Stomach (tissue), 9 donors: ENCODE results near the gene IFNB1. TPM values are rescaled to one million over a fixed set of nuclear protein-coding genes. Genes with fewer than 3 reads are reported as not detected.

Source experiments
- DNase-seq, 2 donors: peaks; one replicate each; pipeline versions ENCODE4 v3.0.0 to v3.0.0-alpha.2; 2013 to 2019
- H3K27ac ChIP-seq, 5 donors: fragments of 200-600 bp in 4 of 5; sonication (generic) in 4 of 5; one replicate each; pipeline ENCODE4 v1.5.1; 2013 to 2019; ENCODE audit warnings: mild to moderate bottlenecking in 1 of 5, moderate library complexity in 1 of 5
- H3K27me3 ChIP-seq, 3 donors: fragments of 200-600 bp; sonication (generic); one replicate each; pipeline ENCODE4 v1.5.1; 2017 to 2019; ENCODE audit warnings: mixed run types in 1 of 3
- H3K36me3 ChIP-seq, 4 donors: fragments of 200-600 bp; sonication (generic); 1 replicate in 3 of 4; 2 replicates in 1 of 4; pipeline ENCODE4 v1.5.1; 2016 to 2019
- H3K4me1 ChIP-seq, 4 donors: fragments of 200-600 bp; sonication (generic); one replicate each; pipeline ENCODE4 v1.5.1; 2016 to 2019
- H3K4me3 ChIP-seq, 4 donors: fragments of 200-600 bp; sonication (generic) in 3 of 4; one replicate each; pipeline ENCODE4 v1.5.1; 2016 to 2019; ENCODE audit warnings: mild to moderate bottlenecking in 1 of 4
- H3K9me3 ChIP-seq, 4 donors: fragments of 200-600 bp; sonication (generic); one replicate each; pipeline ENCODE4 v1.5.1; 2016 to 2019
- CTCF ChIP-seq, 7 experiments: fragments of 450-650 bp in 4 of 7; fragments of 200-600 bp in 3 of 7; sonication (generic) in 3 of 7; IDR thresholded peaks; one replicate each; pipeline ENCODE4 v1.5.1; 2016 to 2019; ENCODE audit warnings: antibody characterized with exemption in 7 of 7, control low read depth in 2 of 7, mild to moderate bottlenecking in 1 of 7
- EP300 ChIP-seq: sonication (generic); formaldehyde crosslinking; IDR thresholded peaks from one replicate; pipeline ENCODE4 v1.6.1; 2017; ENCODE audit warnings: antibody characterized with exemption
- POLR2A ChIP-seq, 4 donors: fragments of 450-650 bp; IDR thresholded peaks; one replicate each; pipeline ENCODE4 v1.6.1; 2016; ENCODE audit warnings: antibody characterized with exemption in 4 of 4, control low read depth in 2 of 4, mild to moderate bottlenecking in 1 of 4, moderate library complexity in 1 of 4
- POLR2AphosphoS5 ChIP-seq, 3 donors: sonication (generic); formaldehyde crosslinking; IDR thresholded peaks; one replicate each; pipeline ENCODE4 v1.6.1; 2016; ENCODE audit warnings: antibody characterized with exemption in 3 of 3
- WGBS, 5 donors: extraction: QIAGEN DNeasy Blood & Tissue Kit in 3 of 5; methylation state at CpG; one replicate each; pipeline versions ENCODE4 v1.1.5 to v1.1.7; 2013 to 2018; 5-methylcytosine and 5-hydroxymethylcytosine counted together
- intact Hi-C: fragments of 100-400 bp; cut with DNase I; formaldehyde crosslinking; loops from one replicate; pipeline ENCODE4 v1.15.1; 2023; ENCODE audit warnings: low total_unique reads
- polyA plus RNA-seq, 3 donors: library from polyadenylated mRNA; stranded (reverse); fragments of 200-250 nt; gene quantifications; one replicate each; pipeline ENCODE4 v1.2.3, GENCODE V29; 2013
- total RNA-seq, 5 donors: library from RNA; depleted of rRNA; stranded (reverse); fragments of >200 nt; gene quantifications; one replicate each; pipeline versions ENCODE4 v1.1.0 to v1.2.3, GENCODE V29; 2014 to 2016
- donor health status: healthy with polysubstance abuse.
- donor health status: Bipolar disorder and iron deficiency.
- donor health status: healthy.

Gene IFNB1
- total and polyA plus RNA-seq, 8 donors, result not detected

GRCh38 chr9:21097817-21098216, 20.1 kb upstream of the IFNB1 start:
- intact Hi-C loops, result no loop called here
- WGBS, 5 donors, result 80 to 87% (median 85%) methylated on average over 2 of the region's 2 CpGs
- H3K36me3 ChIP-seq, result no peaks in the 10 kb centered on the region

DNA sequence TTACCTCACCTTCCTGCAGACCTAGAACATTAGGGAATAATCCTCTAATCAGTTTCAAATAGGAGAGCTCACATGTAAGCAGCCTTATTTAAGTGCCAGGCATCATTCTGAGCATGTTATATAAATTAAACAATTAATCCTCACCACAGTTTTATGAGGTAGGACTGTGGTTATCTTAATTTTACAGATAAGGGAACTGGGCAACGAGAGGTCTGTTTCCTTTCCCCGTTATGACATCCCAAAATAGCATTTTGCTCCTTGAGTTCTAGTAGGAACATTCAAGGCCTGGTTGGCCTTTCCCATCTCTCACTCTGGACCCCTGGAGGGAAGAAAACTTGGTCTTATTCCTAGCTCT, 19.1 kb upstream of the IFNB1 start:
- Histone ChIP-seq H3K27me3 (no peaks in the 10 kb centered on the region), H3K4me3 (peak overlapping the region in 1 of 4 donors; percentile 23), H3K4me1 (peaks cover 4 to 18% (median 13%) of the 10 kb centered on the region in 4 donors), H3K27ac (peak overlapping the region in 3 of 5 donors; percentile 34 to 71 (median 38)), H3K9me3 (no peaks in the 10 kb centered on the region), H3K36me3 (no peaks in the 10 kb centered on the region)
- intact Hi-C loops, result no loop called here
- TF ChIP-seq POLR2AphosphoS5 (IDR thresholded peaks at IDR 0.05) (no peak), EP300 (no peak), POLR2A (IDR thresholded peaks at IDR 0.05) (no peak), CTCF (IDR thresholded peaks at IDR 0.05) (no peak)
- DNase-seq, result no peak
- WGBS, 5 donors, result 18 to 35% (median 22%) methylated on average over 2 of the region's 2 CpGs

More at GRCh38 chr9:21097817-21098216, 20.1 kb upstream of the IFNB1 start:
- H3K9me3 ChIP-seq, result no peaks in the 10 kb centered on the region
- TF ChIP-seq POLR2A (IDR thresholded peaks at IDR 0.05) (no peak), EP300 (no peak), CTCF (IDR thresholded peaks at IDR 0.05) (no peak), POLR2AphosphoS5 (IDR thresholded peaks at IDR 0.05) (no peak)
- H3K4me1 ChIP-seq, result peaks cover 4 to 18% (median 13%) of the 10 kb centered on the region in 4 donors
- H3K4me3 ChIP-seq, result no peak overlapping the region
- no peaks in the 10 kb centered on the region for H3K27me3 ChIP-seq
- no peak overlapping the region for H3K27ac ChIP-seq
- no peak for DNase-seq

DNA sequence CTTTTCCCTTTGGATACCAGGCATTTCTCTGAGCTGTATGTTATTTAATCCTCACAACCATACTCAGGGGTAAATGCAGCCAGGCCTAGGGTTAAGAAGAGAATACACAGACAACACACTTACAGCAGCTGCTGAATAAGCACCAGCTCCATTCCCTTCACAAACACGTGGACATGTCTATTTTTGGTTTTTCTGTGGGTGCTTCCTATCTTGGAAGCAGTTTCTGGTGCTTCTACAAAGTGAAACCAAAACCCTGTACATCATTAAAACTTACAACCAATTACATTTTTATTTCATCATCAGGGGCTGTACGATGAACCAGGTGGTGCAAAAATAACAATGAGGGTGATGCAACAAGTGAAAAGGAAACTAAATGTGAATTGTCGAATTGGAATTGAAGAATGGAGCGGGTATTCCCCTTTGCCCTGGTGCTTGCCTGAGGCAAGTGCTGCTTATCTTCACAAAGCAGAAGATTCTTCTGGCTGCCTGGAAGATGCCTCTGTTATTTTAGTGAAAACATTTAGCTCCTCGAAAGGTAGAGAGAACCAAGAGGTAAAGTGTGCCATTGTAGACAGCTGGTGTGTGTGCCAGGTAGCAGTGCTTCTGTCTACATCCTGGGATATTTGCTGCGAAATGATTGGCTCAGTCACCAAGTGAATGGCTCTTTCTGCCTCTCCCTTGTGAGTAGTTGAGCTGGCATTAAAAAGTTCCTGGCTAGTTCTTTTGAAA, 18.6 kb upstream of the IFNB1 start:
- peak in 1 of 3 donors; percentile 34 for TF ChIP-seq POLR2AphosphoS5 (IDR thresholded peaks at IDR 0.05)
- TF ChIP-seq POLR2A (IDR thresholded peaks at IDR 0.05), result no peak
- WGBS, 5 donors, result 34 to 61% (median 49%) methylated on average over 6 of the region's 6 CpGs
- Histone ChIP-seq H3K4me1 (peaks cover 4 to 18% (median 13%) of the 10 kb centered on the region in 4 donors), H3K27me3 (no peaks in the 10 kb centered on the region), H3K4me3 (peak overlapping the region; percentile 15 to 29 (median 22)), H3K9me3 (no peaks in the 10 kb centered on the region), H3K27ac (peak overlapping the region in 4 of 5 donors; percentile 34 to 71 (median 50)), H3K36me3 (no peaks in the 10 kb centered on the region)
- DNase-seq, result peak in 1 of 2 donors; percentile 41
- intact Hi-C loops, result no loop called here

DNA sequence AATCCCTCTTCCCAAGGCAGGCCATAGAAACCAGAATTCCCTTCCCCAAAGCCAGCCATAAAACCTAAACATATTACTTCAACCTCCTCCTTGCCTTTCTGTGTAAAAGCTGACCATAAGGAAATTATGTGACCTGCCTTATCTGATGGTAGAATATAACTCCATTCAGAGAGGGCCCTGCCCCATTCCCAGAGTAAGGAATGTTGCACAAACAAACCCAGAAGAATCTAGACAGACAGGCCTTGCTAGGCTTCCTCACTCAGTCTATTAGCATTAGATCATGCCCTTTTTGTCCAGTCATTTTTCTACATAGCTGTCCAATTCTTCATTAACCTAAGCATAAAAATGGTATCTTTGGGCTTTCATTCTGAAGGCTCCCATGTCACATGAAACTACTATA, 17.8 kb upstream of the IFNB1 start:
- TF ChIP-seq POLR2A (IDR thresholded peaks at IDR 0.05), result no peak
- no peak for TF ChIP-seq POLR2AphosphoS5 (IDR thresholded peaks at IDR 0.05)
- TF ChIP-seq CTCF (IDR thresholded peaks at IDR 0.05), result no peak
- no peak for TF ChIP-seq EP300
- H3K36me3 ChIP-seq, result no peaks in the 10 kb centered on the region
- H3K4me3 ChIP-seq, result no peak overlapping the region
- intact Hi-C loops, result no loop called here
- no peaks in the 10 kb centered on the region for H3K27me3 ChIP-seq
- H3K9me3 ChIP-seq, result no peaks in the 10 kb centered on the region
- peak overlapping the region in 2 of 5 donors; percentile 38 to 71 for H3K27ac ChIP-seq
- no peak for DNase-seq
- peaks cover 4 to 18% (median 13%) of the 10 kb centered on the region in 4 donors for H3K4me1 ChIP-seq

DNA sequence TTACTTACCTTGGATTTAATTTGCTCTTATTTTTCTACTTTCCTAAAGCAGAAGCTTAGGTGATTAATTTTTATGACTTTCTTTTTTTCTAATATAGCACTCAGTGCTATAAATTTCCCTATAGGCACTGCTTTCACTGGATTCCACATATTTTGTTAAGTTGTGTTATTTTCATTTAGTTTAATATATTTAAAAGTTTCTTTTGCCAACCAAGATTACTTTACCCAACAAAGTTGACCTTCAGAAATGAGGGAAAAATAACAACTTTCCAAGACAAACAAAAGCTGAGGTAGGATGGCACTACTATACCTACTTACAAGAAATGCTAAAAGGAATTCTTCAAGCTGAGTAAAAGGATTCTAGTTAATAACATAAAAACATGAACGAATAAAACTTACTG, 8.8 kb upstream of the IFNB1 start:
- H3K9me3 ChIP-seq, result peaks cover 0 to 13% (median 10%) of the 10 kb centered on the region in 4 donors
- no peaks in the 10 kb centered on the region for H3K4me1 ChIP-seq
- no peaks in the 10 kb centered on the region for H3K27me3 ChIP-seq
- TF ChIP-seq CTCF (IDR thresholded peaks at IDR 0.05) (no peak), POLR2AphosphoS5 (IDR thresholded peaks at IDR 0.05) (no peak), EP300 (no peak), POLR2A (IDR thresholded peaks at IDR 0.05) (no peak)
- H3K27ac ChIP-seq, result no peak overlapping the region
- DNase-seq, result no peak
- no peaks in the 10 kb centered on the region for H3K36me3 ChIP-seq
- intact Hi-C loops, result no loop called here
- H3K4me3 ChIP-seq, result no peak overlapping the region
- 90 to 98% (median 94%) methylated on average over 1 of the region's 1 CpG for WGBS, 5 donors
